Tibial nerve (tissue), 4 donors: ENCODE measurements around the gene SHD. TPM values are rescaled to one million over a fixed set of nuclear protein-coding genes. Genes with fewer than 3 reads are reported as not detected.

Source experiments
- DNase-seq, 2 donors: peaks; one replicate each; pipeline ENCODE4 v3.0.0-alpha.2; 2019; ENCODE audit warnings: low spot score in 2 of 2
- H3K27ac ChIP-seq, 4 donors: fragments of 200-600 bp; sonication (generic) in 3 of 4; one replicate each; pipeline ENCODE4 v1.5.1; 2017 to 2019; ENCODE audit warnings: mild to moderate bottlenecking in 1 of 4
- H3K27me3 ChIP-seq, 2 donors: fragments of 200-600 bp; sonication (generic) in 1 of 2; one replicate each; pipeline versions ENCODE4 v1.5.1 to v1.6.0; 2017 to 2019
- H3K36me3 ChIP-seq, 3 donors: fragments of 200-600 bp; sonication (generic); one replicate each; pipeline ENCODE4 v1.5.1; 2018 to 2019
- H3K4me1 ChIP-seq, 4 donors: fragments of 200-600 bp; sonication (generic) in 3 of 4; one replicate each; pipeline ENCODE4 v1.5.1; 2017 to 2019
- H3K4me3 ChIP-seq, 4 donors: fragments of 200-600 bp; sonication (generic) in 3 of 4; one replicate each; pipeline ENCODE4 v1.5.1; 2017 to 2019; ENCODE audit warnings: mild to moderate bottlenecking in 1 of 4, moderate library complexity in 1 of 4
- H3K9me3 ChIP-seq, 4 donors: fragments of 200-600 bp; sonication (generic) in 3 of 4; one replicate each; pipeline ENCODE4 v1.5.1; 2017 to 2019
- CTCF ChIP-seq, 5 experiments: fragments of 200-600 bp in 3 of 5; fragments of 450-650 bp in 2 of 5; sonication (generic) in 3 of 5; IDR thresholded peaks; one replicate each; pipeline ENCODE4 v1.5.1; 2016 to 2019; ENCODE audit warnings: antibody characterized with exemption in 5 of 5, mild to moderate bottlenecking in 3 of 5, moderate library complexity in 2 of 5
- EP300 ChIP-seq, 2 donors: sonication (generic); formaldehyde crosslinking; IDR thresholded peaks; one replicate each; pipeline ENCODE4 v1.6.1; 2017; ENCODE audit warnings: antibody characterized with exemption in 2 of 2, mild to moderate bottlenecking in 1 of 2
- POLR2A ChIP-seq, 2 donors: fragments of 450-650 bp; IDR thresholded peaks; one replicate each; pipeline ENCODE4 v1.6.1; 2017; ENCODE audit warnings: antibody characterized with exemption in 2 of 2, mild to moderate bottlenecking in 2 of 2, moderate library complexity in 2 of 2
- WGBS, 2 donors: methylation state at CpG; one replicate each; pipeline ENCODE4 v1.1.5; 2018; 5-methylcytosine and 5-hydroxymethylcytosine counted together
- total RNA-seq, 4 donors: library from RNA; depleted of rRNA; stranded (reverse); fragments of >200 nt; gene quantifications; one replicate each; pipeline ENCODE4 v1.1.0, GENCODE V29; 2016

The SHD gene
- total RNA-seq, 4 donors from 2014 or later = not detected

- no peak for DNase-seq
- Histone ChIP-seq H3K27me3 (no peaks in the 10 kb centered on the region), H3K4me3 (peak within 1 kb of the TSS; percentile 18 to 53 (median 36)), H3K27ac (peak within 1 kb of the TSS in 3 of 4 donors; percentile 3 to 75 (median 72)), H3K4me1 (peaks cover 0 to 21% (median 5%) of the 10 kb centered on the region in 4 donors), H3K9me3 (no peaks in the 10 kb centered on the region), H3K36me3 (no peaks in the 10 kb centered on the region)
- 52 to 56% methylated on average over 21 to 24 of the region's 27 CpGs for WGBS, 2 donors
- TF ChIP-seq EP300 (IDR thresholded peaks at IDR 0.05) (no peak), POLR2A (IDR thresholded peaks at IDR 0.05) (no peak), CTCF (IDR thresholded peaks at IDR 0.05) (no peak)
Observed at GRCh38 chr19:4338441-4339355, 59.6 kb downstream of the SHD start, which contains the start of gene STAP2. Gene STAP2 (minus strand): TSS chr19:4338827. CDS start chr19:4338753, 74 bp downstream.

Other genes starting within 250 kb of the SHD start
- 10 to 100 TPM; 64.9 to 97.7 (median 86.7) TPM for gene ZBTB7A, start 212.4 kb upstream of the SHD start, total RNA-seq
- 100 to 1,000 TPM in 1 of 4 donors, 10 to 100 TPM in 3; 36.9 to 128 (median 75.0) TPM for gene MAP2K2, start 155.1 kb upstream of the SHD start, total RNA-seq
- not detected for gene CREB3L3, start 125.6 kb upstream of the SHD start, total RNA-seq
- 10 to 100 TPM; 17.7 to 41.4 (median 38.2) TPM for gene SIRT6, start 96.7 kb upstream of the SHD start, total RNA-seq
- 1 to 10 TPM in 1 of 4 donors, under 1 TPM in 3; 0.30 to 1.7 (median 0.61) TPM for gene ANKRD24, start 96.6 kb upstream of the SHD start, total RNA-seq
- 10 to 100 TPM in 2 of 4 donors, 1 to 10 TPM in 2; 1.4 to 18.0 (median 9.0) TPM for gene EBI3, start 49.7 kb upstream of the SHD start, total RNA-seq
- gene YJU2, start 32.2 kb upstream of the SHD start, total RNA-seq = 10 to 100 TPM; 19.4 to 33.9 (median 24.0) TPM
- 1 to 10 TPM in 2 of 4 donors, under 1 TPM in 1, not detected in 1; 0.60 to 7.9 (median 1.2) TPM for gene TMIGD2, start 23.1 kb downstream of the SHD start, total RNA-seq
- gene FSD1, start 25.3 kb downstream of the SHD start, total RNA-seq = under 1 TPM in 1 of 4 donors, not detected in 3; 0.87 TPM
- gene STAP2, start 59.6 kb downstream of the SHD start, total RNA-seq = 1 to 10 TPM in 3 of 4 donors, not detected in 1; 3.1 to 6.0 (median 4.8) TPM
- 10 to 100 TPM in 1 of 4 donors, 1 to 10 TPM in 3; 2.2 to 13.2 (median 6.6) TPM for gene MPND, start 64.3 kb downstream of the SHD start, total RNA-seq
- gene SH3GL1, start 121.3 kb downstream of the SHD start, total RNA-seq = 10 to 100 TPM; 35.0 to 64.8 (median 52.9) TPM
- 10 to 100 TPM in 1 of 4 donors, 1 to 10 TPM in 3; 4.9 to 18.6 (median 8.1) TPM for gene CHAF1A, start 123.4 kb downstream of the SHD start, total RNA-seq
- gene UBXN6, start 178.5 kb downstream of the SHD start, total RNA-seq = 100 to 1,000 TPM in 1 of 4 donors, 10 to 100 TPM in 3; 84.3 to 101 (median 92.2) TPM
- gene HDGFL2, start 193.0 kb downstream of the SHD start, total RNA-seq = 10 to 100 TPM; 30.2 to 54.0 (median 48.7) TPM
- gene PLIN4, start 239.2 kb downstream of the SHD start, total RNA-seq = 100 to 1,000 TPM in 3 of 4 donors, 10 to 100 TPM in 1; 65.1 to 689 (median 138) TPM